ENCODE measurements around the gene STK32C. TPM values are rescaled to one million over a fixed set of nuclear protein-coding genes. Genes with fewer than 3 reads are reported as not detected.

Gene STK32C
- total RNA-seq, 4 donors from 2014 or later = 9.4 to 18.1 (median 16.2) TPM

DNA sequence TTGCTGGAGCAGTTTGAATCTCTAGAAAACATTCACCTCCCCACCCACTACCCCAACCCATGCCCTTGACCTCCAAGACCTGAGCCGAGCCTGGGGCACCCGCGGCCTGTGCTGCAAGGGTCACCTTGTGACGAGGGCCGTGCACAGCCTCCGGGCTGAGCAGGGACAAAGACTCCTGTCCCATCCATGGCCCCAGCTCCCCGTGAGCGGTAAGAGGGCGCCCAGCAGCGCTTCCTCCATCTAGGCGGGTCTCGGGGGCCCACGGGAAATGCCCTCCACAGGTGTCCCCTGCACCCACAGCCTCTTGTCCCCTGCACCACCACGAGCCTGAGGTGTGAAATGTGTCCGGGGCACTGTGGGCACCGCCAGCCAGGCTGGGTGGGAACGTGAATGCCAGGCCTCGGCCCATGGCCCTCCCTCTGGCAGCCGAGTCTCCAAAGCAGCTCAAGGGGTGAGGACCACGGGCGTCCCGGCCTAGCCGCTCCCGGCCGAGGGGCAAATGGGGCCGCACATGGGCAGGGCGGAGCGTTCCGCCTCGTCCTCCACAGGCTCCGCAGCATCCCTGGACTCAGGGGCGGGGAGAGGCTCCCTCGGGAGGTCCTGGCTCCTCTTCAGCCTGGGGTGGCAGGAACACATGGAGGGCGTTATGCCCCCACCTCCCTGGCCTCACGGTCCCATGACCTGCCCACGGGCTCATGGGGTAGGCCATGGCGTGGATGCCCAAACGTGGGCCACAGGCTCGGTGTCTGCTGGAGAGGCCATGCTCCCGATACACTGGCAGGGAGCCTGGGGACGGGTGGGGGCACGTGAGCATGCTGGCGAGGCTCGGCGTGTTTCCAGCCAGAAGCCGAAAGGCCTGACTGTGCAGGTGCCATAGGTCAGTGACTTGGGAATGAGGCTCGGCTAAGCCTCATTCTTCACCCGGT, 100.0 kb downstream of the STK32C start:
- no peak for TF ChIP-seq POLR2A (IDR thresholded peaks at IDR 0.05)
- no peak for TF ChIP-seq EP300 (IDR thresholded peaks at IDR 0.05)
- TF ChIP-seq, protein P1, sequence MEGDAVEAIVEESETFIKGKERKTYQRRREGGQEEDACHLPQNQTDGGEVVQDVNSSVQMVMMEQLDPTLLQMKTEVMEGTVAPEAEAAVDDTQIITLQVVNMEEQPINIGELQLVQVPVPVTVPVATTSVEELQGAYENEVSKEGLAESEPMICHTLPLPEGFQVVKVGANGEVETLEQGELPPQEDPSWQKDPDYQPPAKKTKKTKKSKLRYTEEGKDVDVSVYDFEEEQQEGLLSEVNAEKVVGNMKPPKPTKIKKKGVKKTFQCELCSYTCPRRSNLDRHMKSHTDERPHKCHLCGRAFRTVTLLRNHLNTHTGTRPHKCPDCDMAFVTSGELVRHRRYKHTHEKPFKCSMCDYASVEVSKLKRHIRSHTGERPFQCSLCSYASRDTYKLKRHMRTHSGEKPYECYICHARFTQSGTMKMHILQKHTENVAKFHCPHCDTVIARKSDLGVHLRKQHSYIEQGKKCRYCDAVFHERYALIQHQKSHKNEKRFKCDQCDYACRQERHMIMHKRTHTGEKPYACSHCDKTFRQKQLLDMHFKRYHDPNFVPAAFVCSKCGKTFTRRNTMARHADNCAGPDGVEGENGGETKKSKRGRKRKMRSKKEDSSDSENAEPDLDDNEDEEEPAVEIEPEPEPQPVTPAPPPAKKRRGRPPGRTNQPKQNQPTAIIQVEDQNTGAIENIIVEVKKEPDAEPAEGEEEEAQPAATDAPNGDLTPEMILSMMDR (IDR thresholded peaks at IDR 0.05) = no peak
- Histone ChIP-seq H3K27me3 (no peaks in the 10 kb centered on the region), H3K4me1 (no peaks in the 10 kb centered on the region), H3K9me3 (peaks cover 0 to 3% (median 0%) of the 10 kb centered on the region in 4 donors), H3K4me3 (no peak overlapping the region), H3K36me3 (peaks cover 0 to 48% (median 0%) of the 10 kb centered on the region in 3 donors), H3K27ac (no peak overlapping the region)
- 74 to 78% methylated on average over 26 to 39 of the region's 48 CpGs for WGBS, 2 donors
- no peak for DNase-seq (ENCODE audit: low spot score in 2 of 2)

DNA sequence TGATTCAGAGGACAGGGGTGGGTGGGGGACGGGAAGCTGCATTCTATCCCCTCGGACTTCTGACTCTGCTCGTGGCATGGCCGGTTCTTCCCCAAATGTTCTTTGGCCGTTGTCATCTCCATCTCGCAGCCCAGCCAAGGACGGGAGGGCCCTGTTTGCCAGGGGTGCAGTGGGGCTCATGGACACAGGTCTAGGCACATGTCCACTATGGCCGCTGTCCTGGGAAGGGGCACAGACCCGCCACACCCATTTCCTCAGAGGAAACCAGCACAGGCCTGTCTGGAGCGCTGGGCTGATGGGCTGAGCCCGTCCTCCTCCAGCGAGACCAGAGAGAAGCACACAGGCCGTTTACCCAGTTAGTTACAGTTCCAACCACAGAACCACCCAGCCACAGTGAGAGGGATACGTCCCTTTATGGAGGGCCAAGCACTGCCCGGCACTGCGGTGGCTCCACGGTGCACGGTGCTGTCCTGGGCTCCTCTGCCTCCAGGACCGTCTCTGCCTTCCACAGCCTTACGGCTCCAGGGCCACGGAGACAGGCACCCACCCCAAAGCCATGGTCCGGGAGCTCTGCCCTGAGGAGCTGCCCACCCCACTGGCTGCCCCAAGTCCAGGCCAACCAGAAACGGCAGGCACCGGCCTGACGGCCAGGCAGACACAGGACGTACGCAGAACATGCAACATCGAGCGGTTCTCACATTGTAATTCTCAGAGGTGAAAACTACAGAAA, 100.8 kb downstream of the STK32C start:
- Histone ChIP-seq H3K27me3 (no peaks in the 10 kb centered on the region), H3K4me1 (no peaks in the 10 kb centered on the region), H3K36me3 (peaks cover 0 to 39% (median 0%) of the 10 kb centered on the region in 3 donors), H3K9me3 (no peaks in the 10 kb centered on the region), H3K4me3 (no peak overlapping the region), H3K27ac (no peak overlapping the region)
- DNase-seq (ENCODE audit: low spot score in 2 of 2) = no peak
- 82 to 87% methylated on average over 26 to 29 of the region's 29 CpGs for WGBS, 2 donors
- TF ChIP-seq EP300 (IDR thresholded peaks at IDR 0.05) (no peak), POLR2A (IDR thresholded peaks at IDR 0.05) (no peak)
- TF ChIP-seq, protein P1 (IDR thresholded peaks at IDR 0.05) = no peak

DNA sequence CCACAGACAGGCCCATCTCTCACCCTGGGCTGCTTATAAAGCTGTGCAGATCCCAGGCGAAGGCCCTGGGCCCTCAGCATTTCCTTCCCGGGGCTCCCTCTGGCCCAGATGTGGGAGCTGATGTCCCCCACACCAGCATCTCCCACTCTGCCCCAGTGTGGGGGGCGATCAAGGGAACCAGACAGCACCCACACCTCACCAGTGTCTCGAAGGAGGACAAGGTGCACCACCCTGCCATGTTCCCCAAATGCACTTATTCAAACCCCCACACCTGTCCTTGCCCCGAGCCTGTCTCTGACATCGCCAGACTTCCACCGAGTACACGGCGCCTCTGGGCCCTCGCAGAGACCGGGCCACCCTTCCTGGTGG, 101.4 kb downstream of the STK32C start:
- no peaks in the 10 kb centered on the region for H3K9me3 ChIP-seq
- H3K36me3 ChIP-seq = peaks cover 0 to 33% (median 0%) of the 10 kb centered on the region in 3 donors
- TF ChIP-seq, protein P1 (IDR thresholded peaks at IDR 0.05) = no peak
- TF ChIP-seq POLR2A (IDR thresholded peaks at IDR 0.05) (no peak), EP300 (IDR thresholded peaks at IDR 0.05) (no peak)
- WGBS, 2 donors = 90 to 96% methylated on average over 11 of the region's 11 CpGs
- no peaks in the 10 kb centered on the region for H3K4me1 ChIP-seq
- no peak overlapping the region for H3K4me3 ChIP-seq
- H3K27ac ChIP-seq = no peak overlapping the region
- no peaks in the 10 kb centered on the region for H3K27me3 ChIP-seq
- DNase-seq (ENCODE audit: low spot score in 2 of 2) = no peak

DNA sequence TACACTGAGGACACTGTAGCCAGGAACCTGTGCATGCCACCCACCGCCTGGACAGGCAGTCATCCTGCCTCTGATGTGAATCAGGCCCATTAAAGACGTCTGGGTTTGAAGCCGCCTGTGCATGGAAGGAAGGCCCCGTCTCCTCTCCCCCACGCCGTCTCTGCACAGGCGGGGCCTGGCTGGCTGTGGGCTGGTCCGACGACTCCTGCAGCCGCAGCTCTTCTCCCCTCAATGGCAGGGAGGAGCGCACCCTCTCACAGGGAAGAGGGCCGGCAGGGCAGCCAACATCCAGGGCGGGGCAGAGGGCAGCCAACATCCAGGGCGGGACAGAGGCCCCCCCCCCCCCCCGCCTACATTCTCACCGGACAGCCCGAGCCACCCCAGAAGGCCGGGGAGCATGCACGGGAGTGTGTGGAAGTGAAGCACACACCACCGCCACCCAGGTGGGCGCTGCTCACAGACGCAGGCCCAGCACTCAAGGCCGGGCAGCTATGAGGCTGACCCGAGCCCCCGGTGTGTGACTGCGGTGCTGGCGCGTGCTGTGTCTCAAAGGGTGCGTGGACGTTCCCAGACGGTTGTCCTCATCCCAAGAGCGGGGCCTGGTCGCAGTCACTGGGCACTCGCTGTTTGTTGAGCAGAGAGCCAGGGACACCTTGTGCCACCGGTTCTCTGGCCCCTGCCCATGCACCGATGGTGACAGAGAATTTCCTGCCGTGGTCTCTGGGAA, 101.9 kb downstream of the STK32C start:
- no peaks in the 10 kb centered on the region for H3K4me1 ChIP-seq
- H3K27me3 ChIP-seq = no peaks in the 10 kb centered on the region
- TF ChIP-seq, protein P1 (IDR thresholded peaks at IDR 0.05) = no peak
- TF ChIP-seq EP300 (IDR thresholded peaks at IDR 0.05) = no peak
- TF ChIP-seq POLR2A (IDR thresholded peaks at IDR 0.05) = no peak
- no peak overlapping the region for H3K27ac ChIP-seq
- 81 to 82% methylated on average over 17 to 31 of the region's 37 CpGs for WGBS, 2 donors
- H3K36me3 ChIP-seq = peaks cover 0 to 28% (median 0%) of the 10 kb centered on the region in 3 donors
- DNase-seq (ENCODE audit: low spot score in 2 of 2) = no peak
- H3K9me3 ChIP-seq = no peaks in the 10 kb centered on the region
- H3K4me3 ChIP-seq = no peak overlapping the region

Data from tibial nerve (tissue), 4 donors.